ENCODE measurements around the gene RPL29.

The RPL29 gene

GRCh38 chr3:51974277-51974962 is 21.3 kb downstream of the RPL29 start:
- peak overlapping the region; percentile 94 for H3K27ac ChIP-seq
- DNase-seq: no peak

GRCh38 chr3:51971350-51971749 is 24.3 kb downstream of the RPL29 start:
- no peak overlapping the region for H3K4me3 ChIP-seq (ENCODE audit: low read depth, low read length)
- no peaks in the 10 kb centered on the region for H3K27me3 ChIP-seq (ENCODE audit: insufficient read depth, low read depth, severe bottlenecking)
- no peak for DNase-seq
- peaks cover 36% of the 10 kb centered on the region for H3K36me3 ChIP-seq
- TF ChIP-seq, protein P1, sequence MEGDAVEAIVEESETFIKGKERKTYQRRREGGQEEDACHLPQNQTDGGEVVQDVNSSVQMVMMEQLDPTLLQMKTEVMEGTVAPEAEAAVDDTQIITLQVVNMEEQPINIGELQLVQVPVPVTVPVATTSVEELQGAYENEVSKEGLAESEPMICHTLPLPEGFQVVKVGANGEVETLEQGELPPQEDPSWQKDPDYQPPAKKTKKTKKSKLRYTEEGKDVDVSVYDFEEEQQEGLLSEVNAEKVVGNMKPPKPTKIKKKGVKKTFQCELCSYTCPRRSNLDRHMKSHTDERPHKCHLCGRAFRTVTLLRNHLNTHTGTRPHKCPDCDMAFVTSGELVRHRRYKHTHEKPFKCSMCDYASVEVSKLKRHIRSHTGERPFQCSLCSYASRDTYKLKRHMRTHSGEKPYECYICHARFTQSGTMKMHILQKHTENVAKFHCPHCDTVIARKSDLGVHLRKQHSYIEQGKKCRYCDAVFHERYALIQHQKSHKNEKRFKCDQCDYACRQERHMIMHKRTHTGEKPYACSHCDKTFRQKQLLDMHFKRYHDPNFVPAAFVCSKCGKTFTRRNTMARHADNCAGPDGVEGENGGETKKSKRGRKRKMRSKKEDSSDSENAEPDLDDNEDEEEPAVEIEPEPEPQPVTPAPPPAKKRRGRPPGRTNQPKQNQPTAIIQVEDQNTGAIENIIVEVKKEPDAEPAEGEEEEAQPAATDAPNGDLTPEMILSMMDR (IDR thresholded peaks at IDR 0.05; ENCODE audit: low read depth, low read length): no peak
- peak overlapping the region; percentile 100 for H3K27ac ChIP-seq
- no peaks in the 10 kb centered on the region for H3K9me3 ChIP-seq (ENCODE audit: severe bottlenecking)

More at GRCh38 chr3:51974277-51974962, 21.3 kb downstream of the RPL29 start:
- H3K4me3 ChIP-seq (ENCODE audit: low read depth, low read length): peak overlapping the region; percentile 78
- TF ChIP-seq, protein P1 (IDR thresholded peaks at IDR 0.05; ENCODE audit: low read depth, low read length): no peak
- no peaks in the 10 kb centered on the region for H3K27me3 ChIP-seq (ENCODE audit: insufficient read depth, low read depth, severe bottlenecking)
- peaks cover 18% of the 10 kb centered on the region for H3K36me3 ChIP-seq
- H3K9me3 ChIP-seq (ENCODE audit: severe bottlenecking): no peaks in the 10 kb centered on the region

DNA sequence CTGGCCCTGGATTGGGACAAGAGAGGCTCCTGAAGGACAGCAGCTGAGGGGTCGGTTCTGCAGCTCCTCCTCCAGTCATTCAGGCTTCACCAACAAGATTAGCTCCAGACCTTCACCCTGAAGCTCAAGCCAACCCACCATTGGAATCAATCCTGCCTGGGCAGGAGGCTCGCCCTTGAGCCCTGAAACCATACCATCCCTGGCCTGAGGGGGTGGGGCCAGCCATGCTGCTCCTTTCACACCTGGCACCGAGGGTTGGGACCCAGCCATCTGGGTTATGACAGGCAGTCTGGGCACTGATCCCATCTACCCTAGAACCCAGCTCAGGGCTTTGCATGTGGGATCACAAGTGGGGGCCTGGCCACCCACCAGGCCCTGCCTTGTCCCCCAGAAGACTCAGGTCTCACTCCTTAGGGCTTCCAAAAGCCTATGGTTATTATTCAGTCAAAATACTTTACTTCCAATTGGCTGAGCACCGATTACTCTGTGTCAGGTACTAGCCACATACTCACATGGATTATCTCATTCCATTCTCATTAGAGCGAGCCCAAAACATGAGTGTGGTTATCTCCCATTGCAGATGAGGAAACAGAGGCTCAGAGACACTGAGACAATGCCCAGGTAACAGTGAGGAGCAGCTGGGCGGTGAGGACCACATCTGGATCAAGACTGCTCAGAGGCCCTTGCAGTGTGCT is 24.9 kb downstream of the RPL29 start:
- peak overlapping the region; percentile 100 for H3K27ac ChIP-seq

GRCh38 chr3:51969841-51970240 is 25.9 kb downstream of the RPL29 start:
- Histone ChIP-seq H3K36me3 (peaks cover 51% of the 10 kb centered on the region), H3K4me3 (ENCODE audit: low read depth, low read length) (no peak overlapping the region), H3K27me3 (ENCODE audit: insufficient read depth, low read depth, severe bottlenecking) (no peaks in the 10 kb centered on the region), H3K9me3 (ENCODE audit: severe bottlenecking) (no peaks in the 10 kb centered on the region), H3K27ac (peak overlapping the region; percentile 100)
- TF ChIP-seq, protein P1 (IDR thresholded peaks at IDR 0.05; ENCODE audit: low read depth, low read length): no peak
- no peak for DNase-seq

More for the DNA sequence above, 24.9 kb downstream of the RPL29 start:
- no peak for DNase-seq
- H3K9me3 ChIP-seq (ENCODE audit: severe bottlenecking): no peaks in the 10 kb centered on the region
- no peaks in the 10 kb centered on the region for H3K27me3 ChIP-seq (ENCODE audit: insufficient read depth, low read depth, severe bottlenecking)
- TF ChIP-seq, protein P1 (IDR thresholded peaks at IDR 0.05; ENCODE audit: low read depth, low read length): no peak
- H3K36me3 ChIP-seq: peaks cover 42% of the 10 kb centered on the region
- H3K4me3 ChIP-seq (ENCODE audit: low read depth, low read length): no peak overlapping the region

DNA sequence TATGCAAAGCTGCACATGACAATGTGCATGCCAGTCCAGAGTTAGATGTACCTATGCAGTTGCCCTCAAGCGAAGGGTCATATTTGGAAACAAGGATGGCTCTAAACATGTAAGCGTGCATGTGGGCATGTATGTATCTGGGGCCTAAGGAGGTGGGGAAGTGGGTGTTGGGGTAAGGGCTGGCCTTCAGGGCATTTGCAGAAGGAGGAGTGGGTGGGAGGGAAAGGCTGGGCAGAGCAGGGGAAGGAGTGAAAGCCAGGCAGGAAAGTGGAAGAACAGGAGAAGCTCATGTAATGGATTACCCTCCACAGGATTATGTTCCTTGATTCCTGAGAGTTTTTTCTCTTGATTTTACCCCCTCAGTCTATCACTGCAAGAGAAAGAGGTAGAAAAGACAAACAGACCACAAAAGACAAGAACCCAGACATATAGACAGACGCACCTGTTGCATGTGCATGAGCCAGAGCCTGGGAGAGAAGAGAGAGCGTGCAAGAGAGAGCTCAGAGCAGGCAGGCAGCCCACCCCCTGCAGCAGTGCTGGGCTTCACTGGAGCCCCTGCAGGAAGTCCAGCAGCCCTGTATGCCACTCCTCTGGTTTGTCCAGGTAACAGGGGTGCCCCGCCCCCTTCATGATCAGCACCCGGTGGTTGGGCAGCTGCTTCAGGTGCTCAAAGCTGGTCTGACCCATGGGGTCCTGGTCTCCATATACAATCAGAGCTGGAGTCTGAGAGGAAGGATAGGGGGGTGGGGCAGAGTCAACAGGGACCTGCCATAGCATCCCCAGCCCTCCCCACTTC is 26.6 kb downstream of the RPL29 start:
- peak overlapping the region; percentile 100 for H3K27ac ChIP-seq
- H3K9me3 ChIP-seq (ENCODE audit: severe bottlenecking): no peaks in the 10 kb centered on the region
- H3K4me3 ChIP-seq (ENCODE audit: low read depth, low read length): peak overlapping the region; percentile 44
- H3K27me3 ChIP-seq (ENCODE audit: insufficient read depth, low read depth, severe bottlenecking): no peaks in the 10 kb centered on the region
- DNase-seq: peak; percentile 72
- TF ChIP-seq, protein P1 (IDR thresholded peaks at IDR 0.05; ENCODE audit: low read depth, low read length): no peak
- H3K36me3 ChIP-seq: peaks cover 57% of the 10 kb centered on the region

Measured in WERI-Rb-1 (cell line).